Sigmoid colon (tissue), 7 donors: ENCODE data around the gene TACSTD2. TPM values are rescaled to one million over a fixed set of nuclear protein-coding genes. Genes with fewer than 3 reads are reported as not detected.
"Not testable (repeated sequence)": the region's sequence is repeated elsewhere in the genome, so short reads cannot be mapped to it uniquely, and the experiment has no call there.

ENCODE experiments used
- DNase-seq: peaks from one replicate; pipeline ENCODE4 v3.0.0-alpha.2; 2019
- H3K27ac ChIP-seq, 4 donors: fragments of 200-600 bp; sonication (generic); one replicate each; pipeline ENCODE4 v1.5.1; 2016 to 2019; ENCODE audit warnings: mild to moderate bottlenecking in 1 of 4
- H3K27me3 ChIP-seq, 3 donors: fragments of 200-600 bp; sonication (generic); one replicate each; pipeline ENCODE4 v1.5.1; 2019; ENCODE audit warnings: mild to moderate bottlenecking in 1 of 3
- H3K36me3 ChIP-seq, 4 donors: fragments of 200-600 bp; sonication (generic); one replicate each; pipeline ENCODE4 v1.5.1; 2016 to 2019
- H3K4me1 ChIP-seq, 4 donors: fragments of 200-600 bp; sonication (generic); one replicate each; pipeline ENCODE4 v1.5.1; 2017 to 2019
- H3K4me3 ChIP-seq, 4 donors: fragments of 200-600 bp; sonication (generic); one replicate each; pipeline ENCODE4 v1.5.1; 2017 to 2019; ENCODE audit warnings: mild to moderate bottlenecking in 2 of 4, moderate library complexity in 1 of 4
- H3K9me3 ChIP-seq, 4 donors: fragments of 200-600 bp in 3 of 4; sonication (generic) in 3 of 4; one replicate each; pipeline versions ENCODE4 v1.5.1 to v1.6.1; 2013 to 2019
- EP300 ChIP-seq, 4 donors: sonication (generic); formaldehyde crosslinking; IDR thresholded peaks; one replicate each; pipeline ENCODE4 v1.6.1; 2017; ENCODE audit warnings: antibody characterized with exemption in 4 of 4
- POLR2A ChIP-seq, 2 donors: fragments of 450-650 bp; IDR thresholded peaks; one replicate each; pipeline ENCODE4 v1.6.1; 2016; ENCODE audit warnings: antibody characterized with exemption in 2 of 2, mild to moderate bottlenecking in 2 of 2, moderate library complexity in 2 of 2
- POLR2AphosphoS5 ChIP-seq, 4 donors: sonication (generic); formaldehyde crosslinking; IDR thresholded peaks; one replicate each; pipeline ENCODE4 v1.6.1; 2017; ENCODE audit warnings: antibody characterized with exemption in 4 of 4
- WGBS, 2 donors: extraction: QIAGEN DNeasy Blood & Tissue Kit; methylation state at CpG; one replicate each; pipeline ENCODE4 v1.1.7; 2013; 5-methylcytosine and 5-hydroxymethylcytosine counted together
- intact Hi-C: fragments of 100-400 bp; cut with DNase I; formaldehyde crosslinking; loops from one replicate; pipeline ENCODE4 v1.15.1; 2023
- polyA plus RNA-seq, 3 donors: library from polyadenylated mRNA; stranded (reverse); fragments of 200-250 nt; gene quantifications; one replicate each; pipeline ENCODE4 v1.2.3, GENCODE V29; 2013
- total RNA-seq, 4 donors: library from RNA; depleted of rRNA; stranded (reverse); fragments of >200 nt; gene quantifications; one replicate each; pipeline ENCODE4 v1.1.0, GENCODE V29; 2016
- TF ChIP-seq, protein P1 (sequence below), 4 experiments: fragments of 450-650 bp in 3 of 4; fragments of 200-600 bp in 1 of 4; IDR thresholded peaks; one replicate each; pipeline ENCODE4 v1.5.1; 2016 to 2019; ENCODE audit warnings: antibody characterized with exemption in 4 of 4, mild to moderate bottlenecking in 3 of 4, moderate library complexity in 2 of 4
- donor health status: healthy with polysubstance abuse.
- donor health status: Bipolar disorder and iron deficiency.
- donor health status: healthy.

Gene TACSTD2
- total and polyA plus RNA-seq, 7 donors = 0.54 to 1.9 (median 0.71) TPM; not detected in 2

DNA sequence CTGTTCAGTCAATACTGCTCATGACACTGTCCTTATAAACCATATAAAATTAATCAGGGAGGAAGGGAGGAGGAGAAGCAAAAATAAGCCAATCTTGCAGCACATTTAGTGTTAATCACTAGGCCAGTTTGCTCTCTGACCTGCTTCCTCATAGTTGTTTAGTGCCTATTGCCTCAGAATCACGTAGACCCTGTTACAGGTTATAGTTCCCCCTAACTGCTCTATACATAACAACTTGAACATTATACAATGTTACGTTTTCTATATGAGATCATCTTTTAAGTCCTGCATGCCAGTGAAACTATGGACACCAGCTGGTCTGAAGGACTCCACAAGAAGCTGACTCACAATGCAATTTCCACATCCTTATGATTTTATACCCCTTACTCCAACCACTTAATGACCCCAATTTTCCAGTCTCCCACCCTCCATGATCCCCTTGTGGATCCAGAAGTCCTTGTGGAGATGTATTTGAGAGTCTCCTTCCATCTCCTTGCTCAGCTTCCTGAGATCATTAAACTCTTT lies 34.9 kb upstream of the TACSTD2 start:
- intact Hi-C loops = no loop called here
- H3K9me3 ChIP-seq = peaks cover 0 to 3% (median 0%) of the 10 kb centered on the region in 4 donors
- H3K27ac ChIP-seq = no peak overlapping the region
- no peak overlapping the region for H3K4me3 ChIP-seq
- no peaks in the 10 kb centered on the region for H3K36me3 ChIP-seq
- WGBS, 2 donors = 79 to 81% methylated on average over 2 of the region's 2 CpGs
- H3K4me1 ChIP-seq = no peaks in the 10 kb centered on the region
- no peak for DNase-seq
- no peaks in the 10 kb centered on the region for H3K27me3 ChIP-seq
- TF ChIP-seq POLR2A (IDR thresholded peaks at IDR 0.05) (no peak), EP300 (IDR thresholded peaks at IDR 0.05) (no peak), POLR2AphosphoS5 (IDR thresholded peaks at IDR 0.05) (no peak)
- TF ChIP-seq, protein P1, sequence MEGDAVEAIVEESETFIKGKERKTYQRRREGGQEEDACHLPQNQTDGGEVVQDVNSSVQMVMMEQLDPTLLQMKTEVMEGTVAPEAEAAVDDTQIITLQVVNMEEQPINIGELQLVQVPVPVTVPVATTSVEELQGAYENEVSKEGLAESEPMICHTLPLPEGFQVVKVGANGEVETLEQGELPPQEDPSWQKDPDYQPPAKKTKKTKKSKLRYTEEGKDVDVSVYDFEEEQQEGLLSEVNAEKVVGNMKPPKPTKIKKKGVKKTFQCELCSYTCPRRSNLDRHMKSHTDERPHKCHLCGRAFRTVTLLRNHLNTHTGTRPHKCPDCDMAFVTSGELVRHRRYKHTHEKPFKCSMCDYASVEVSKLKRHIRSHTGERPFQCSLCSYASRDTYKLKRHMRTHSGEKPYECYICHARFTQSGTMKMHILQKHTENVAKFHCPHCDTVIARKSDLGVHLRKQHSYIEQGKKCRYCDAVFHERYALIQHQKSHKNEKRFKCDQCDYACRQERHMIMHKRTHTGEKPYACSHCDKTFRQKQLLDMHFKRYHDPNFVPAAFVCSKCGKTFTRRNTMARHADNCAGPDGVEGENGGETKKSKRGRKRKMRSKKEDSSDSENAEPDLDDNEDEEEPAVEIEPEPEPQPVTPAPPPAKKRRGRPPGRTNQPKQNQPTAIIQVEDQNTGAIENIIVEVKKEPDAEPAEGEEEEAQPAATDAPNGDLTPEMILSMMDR (IDR thresholded peaks at IDR 0.05) = no peak

GRCh38 chr1:58608945-58609344 lies 31.9 kb upstream of the TACSTD2 start:
- 87 to 94% methylated on average over 2 of the region's 2 CpGs for WGBS, 2 donors
- TF ChIP-seq, protein P1 (IDR thresholded peaks at IDR 0.05) = no peak
- Histone ChIP-seq H3K36me3 (no peaks in the 10 kb centered on the region), H3K4me1 (no peaks in the 10 kb centered on the region), H3K4me3 (no peak overlapping the region), H3K27ac (no peak overlapping the region), H3K9me3 (peaks cover 0 to 10% (median 3%) of the 10 kb centered on the region in 4 donors), H3K27me3 (no peaks in the 10 kb centered on the region)
- intact Hi-C loops = no loop called here
- DNase-seq = no peak

- DNase-seq = no peak
- no peaks in the 10 kb centered on the region for H3K36me3 ChIP-seq
- H3K4me3 ChIP-seq = no peak overlapping the region
- no peaks in the 10 kb centered on the region for H3K27me3 ChIP-seq
- no peak for TF ChIP-seq POLR2AphosphoS5 (IDR thresholded peaks at IDR 0.05)
- no peak for TF ChIP-seq EP300 (IDR thresholded peaks at IDR 0.05)
- TF ChIP-seq POLR2A (IDR thresholded peaks at IDR 0.05) = no peak
- TF ChIP-seq, protein P1 (IDR thresholded peaks at IDR 0.05) = no peak
- peaks cover 0 to 10% (median 3%) of the 10 kb centered on the region in 4 donors for H3K9me3 ChIP-seq
- intact Hi-C loops = no loop called here
- H3K4me1 ChIP-seq = no peaks in the 10 kb centered on the region
- no peak overlapping the region for H3K27ac ChIP-seq
Observed at GRCh38 chr1:58608297-58608696, 31.2 kb upstream of the TACSTD2 start.

DNA sequence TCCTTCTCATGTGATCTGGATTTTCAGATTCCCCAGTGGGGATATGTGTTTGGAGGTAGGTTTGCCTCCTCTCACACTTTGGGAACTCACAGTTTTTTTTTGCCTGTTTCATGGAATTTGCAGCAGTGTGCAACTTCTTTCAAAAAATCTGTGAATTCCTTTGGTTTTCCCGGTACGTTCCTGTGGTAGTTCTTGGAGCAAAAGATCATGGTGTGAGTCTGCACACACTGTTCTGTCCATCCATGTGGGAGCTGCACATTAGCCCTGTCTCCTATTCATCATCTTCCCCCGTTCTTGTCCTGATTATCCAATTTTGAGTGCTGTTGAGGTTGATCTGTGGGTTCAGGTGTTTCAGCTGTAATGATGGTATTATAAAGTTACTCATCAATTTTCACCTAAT lies 30.3 kb upstream of the TACSTD2 start:
- no peak for DNase-seq
- Histone ChIP-seq H3K4me1 (no peaks in the 10 kb centered on the region), H3K27me3 (no peaks in the 10 kb centered on the region), H3K36me3 (no peaks in the 10 kb centered on the region), H3K4me3 (no peak overlapping the region), H3K27ac (no peak overlapping the region), H3K9me3 (peaks cover 0 to 9% (median 3%) of the 10 kb centered on the region in 4 donors)
- intact Hi-C loops = no loop called here
- WGBS, 2 donors = 90 to 93% methylated on average over 3 of the region's 3 CpGs
- TF ChIP-seq, protein P1 (IDR thresholded peaks at IDR 0.05) = no peak
- TF ChIP-seq POLR2AphosphoS5 (IDR thresholded peaks at IDR 0.05) = no peak
- TF ChIP-seq EP300 (IDR thresholded peaks at IDR 0.05) = no peak
- no peak for TF ChIP-seq POLR2A (IDR thresholded peaks at IDR 0.05)

- WGBS, 2 donors = 96 to 98% methylated on average over 1 of the region's 1 CpG
- DNase-seq, intact Hi-C loops, H3K27me3 ChIP-seq, H3K9me3 ChIP-seq, H3K36me3 ChIP-seq, H3K27ac ChIP-seq, H3K4me3 ChIP-seq: not testable (repeated sequence)
- peaks cover 0 to 12% (median 3%) of the 10 kb centered on the region in 4 donors for H3K4me1 ChIP-seq
Observed at GRCh38 chr1:58601921-58602320, 24.9 kb upstream of the TACSTD2 start.
